SK-N-MC (cell line): Measurements from ENCODE around the gene FNTB.

Source experiments
- DNase-seq: peaks from one replicate; pipeline ENCODE4 v3.0.0-alpha.2; 2011; ENCODE audit warnings: low read depth, low spot score
- H3K27ac ChIP-seq: fragments of 200-600 bp; sonication (generic); 2 replicates; pipeline ENCODE4 v1.5.1; 2016; ENCODE audit warnings: mixed run types
- H3K36me3 ChIP-seq: fragments of 200-600 bp; sonication (generic); 2 replicates; pipeline ENCODE4 v1.6.1; 2017; ENCODE audit warnings: antibody characterized with exemption, low read length, mixed read lengths; ENCODE audit not compliant: insufficient read depth
- H3K4me3 ChIP-seq: fragments of 200-600 bp; sonication (generic); 2 replicates; pipeline ENCODE4 v1.5.1; 2016
- H3K9ac ChIP-seq: fragments of 200-600 bp; sonication (generic); 2 replicates; pipeline ENCODE4 v1.8.0; 2017; ENCODE audit warnings: mixed run types, mixed read lengths; ENCODE audit not compliant: insufficient read length
- H3K9me3 ChIP-seq: fragments of 200-600 bp; sonication (generic); 2 replicates; pipeline ENCODE4 v1.6.1; 2017; ENCODE audit warnings: low read depth, mild to moderate bottlenecking, antibody characterized with exemption, low read length, moderate library complexity, mixed read lengths
- EZH2 ChIP-seq: fragments of 200-600 bp; sonication (generic); IDR thresholded peaks from one replicate; pipeline ENCODE4 v1.6.1; 2017; ENCODE audit warnings: antibody characterized with exemption
- FOXP2 ChIP-seq: optimal IDR thresholded peaks from 2 replicates; pipeline ENCODE3; 2011; ENCODE audit warnings: mild to moderate bottlenecking, moderate library complexity; ENCODE audit not compliant: insufficient read depth; ENCODE audit errors: extremely low read length, control extremely low read depth
- POLR2AphosphoS5 ChIP-seq: IDR thresholded peaks from 2 replicates; pipeline ENCODE4 v1.6.1; 2012; ENCODE audit warnings: mild to moderate bottlenecking, low read depth, low read length, borderline replicate concordance

Gene FNTB

DNA sequence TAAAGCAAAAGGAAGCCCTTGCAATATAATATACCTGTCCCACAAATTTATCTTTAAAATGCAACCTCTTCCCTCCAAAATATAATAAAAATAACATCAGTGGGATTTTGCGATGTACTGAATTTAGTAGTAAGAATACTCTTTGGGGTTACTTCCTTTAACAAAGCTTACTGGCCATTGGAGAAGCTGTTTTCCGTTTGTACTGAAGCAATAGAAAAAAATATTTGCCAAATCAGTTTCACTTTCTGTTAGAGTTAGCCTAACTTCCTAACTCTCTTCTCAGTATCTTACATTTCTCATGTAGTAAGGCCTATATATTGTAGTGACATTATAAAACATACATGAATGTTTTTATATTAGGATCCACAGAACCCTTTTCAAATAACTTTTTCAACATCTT lies 111.9 kb downstream of the FNTB start:
- no peak for TF ChIP-seq POLR2AphosphoS5
- TF ChIP-seq FOXP2, result no peak
- no peak for TF ChIP-seq EZH2
- Histone ChIP-seq H3K4me3 (no peak overlapping the region), H3K27ac (no peak overlapping the region), H3K36me3 (peaks cover 42% of the 10 kb centered on the region), H3K9ac (no peak overlapping the region), H3K9me3 (no peaks in the 10 kb centered on the region)
- no peak for DNase-seq

DNA sequence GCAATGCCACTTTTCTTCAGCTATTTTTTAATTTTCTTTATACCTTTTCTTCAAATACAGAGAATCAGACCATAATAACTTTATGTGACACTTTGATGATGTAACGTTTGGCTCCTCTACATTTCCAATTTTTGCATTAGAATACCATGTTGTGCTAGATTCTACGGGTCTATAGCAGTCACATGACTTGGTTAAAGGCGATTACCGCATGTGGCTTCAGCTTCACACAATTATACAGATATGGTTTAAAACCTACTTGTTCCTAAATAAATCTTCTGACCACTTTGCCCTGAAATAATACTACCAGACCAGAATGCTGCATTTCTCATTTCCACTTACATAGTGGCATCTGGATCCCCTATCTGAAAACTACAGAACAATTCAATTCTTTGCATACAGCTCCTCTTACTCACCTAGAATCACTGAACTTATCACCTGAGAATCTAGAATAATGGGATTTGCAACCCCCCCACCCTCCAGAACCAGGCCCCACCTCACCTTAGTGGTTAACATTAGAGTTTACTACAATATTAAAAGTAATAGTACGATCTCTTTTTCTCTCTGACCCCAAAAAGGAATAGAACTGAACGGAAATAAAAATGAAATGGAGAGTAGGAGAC lies 114.3 kb downstream of the FNTB start:
- Histone ChIP-seq H3K36me3 (peaks cover 25% of the 10 kb centered on the region), H3K9me3 (no peaks in the 10 kb centered on the region), H3K4me3 (peak overlapping the region; percentile 83), H3K27ac (no peak overlapping the region), H3K9ac (peak overlapping the region; percentile 88)
- no peak for DNase-seq
- TF ChIP-seq EZH2 (no peak), FOXP2 (no peak), POLR2AphosphoS5 (no peak)

DNA sequence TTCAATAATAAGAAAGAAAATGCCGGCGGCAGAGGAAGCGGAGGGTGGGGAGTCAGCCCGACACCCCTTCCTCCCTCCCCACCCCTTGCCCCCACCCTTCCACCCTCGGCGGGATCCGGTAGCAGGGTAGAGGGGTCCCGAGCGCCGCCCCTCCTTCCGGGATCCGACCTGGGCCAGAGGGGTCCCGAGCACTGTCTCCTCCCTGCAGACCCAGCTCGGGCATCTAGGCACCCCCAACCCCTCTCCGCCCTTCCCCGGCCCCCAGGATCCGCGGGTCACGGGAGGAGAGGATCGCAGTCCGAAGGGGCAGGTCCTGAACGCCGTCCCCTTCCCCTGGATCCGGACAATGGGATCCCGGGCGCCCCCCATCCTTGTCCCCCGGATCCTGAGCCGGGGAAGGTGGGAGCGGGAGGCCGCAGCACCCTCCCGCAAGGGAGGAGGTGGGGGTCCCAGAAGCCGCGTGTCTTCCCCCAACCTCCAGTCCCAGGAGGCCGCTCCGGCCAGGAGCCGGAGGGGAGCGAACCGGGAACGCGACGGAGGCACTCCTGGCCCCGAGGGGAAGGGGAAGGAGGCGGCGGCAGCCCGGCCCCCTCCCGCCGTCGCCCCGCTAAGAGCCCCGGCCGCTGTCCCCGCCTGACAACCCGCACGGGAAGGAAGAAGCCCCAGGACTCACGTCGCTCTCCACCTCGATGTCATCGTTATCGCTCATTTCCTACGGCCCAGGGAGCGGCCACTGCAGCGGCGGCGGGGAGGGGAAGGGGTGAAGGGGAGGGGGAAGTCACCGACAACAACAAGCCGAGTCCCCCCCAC lies 115.1 kb downstream of the FNTB start:
- TF ChIP-seq EZH2 (no peak), POLR2AphosphoS5 (no peak), FOXP2 (no peak)
- Histone ChIP-seq H3K4me3 (peak overlapping the region; percentile 83), H3K36me3 (peaks cover 25% of the 10 kb centered on the region), H3K9ac (peak overlapping the region; percentile 88), H3K27ac (no peak overlapping the region), H3K9me3 (no peaks in the 10 kb centered on the region)
- no peak for DNase-seq

GRCh38 chr14:65102441-65103149 lies 115.9 kb downstream of the FNTB start, which contains the start of gene MAX:
Gene MAX (minus strand): TSS chr14:65102517. CDS start chr14:65102339, 178 bp downstream.
- TF ChIP-seq EZH2, result no peak
- TF ChIP-seq POLR2AphosphoS5, result peak; percentile 81
- no peak within 1 kb of the TSS for H3K27ac ChIP-seq
- peaks cover 18% of the 10 kb centered on the region for H3K36me3 ChIP-seq
- H3K9ac ChIP-seq, result peak within 1 kb of the TSS; percentile 88
- peak within 1 kb of the TSS; percentile 89 for H3K4me3 ChIP-seq
- no peaks in the 10 kb centered on the region for H3K9me3 ChIP-seq
- DNase-seq, result peak; percentile 86

DNA sequence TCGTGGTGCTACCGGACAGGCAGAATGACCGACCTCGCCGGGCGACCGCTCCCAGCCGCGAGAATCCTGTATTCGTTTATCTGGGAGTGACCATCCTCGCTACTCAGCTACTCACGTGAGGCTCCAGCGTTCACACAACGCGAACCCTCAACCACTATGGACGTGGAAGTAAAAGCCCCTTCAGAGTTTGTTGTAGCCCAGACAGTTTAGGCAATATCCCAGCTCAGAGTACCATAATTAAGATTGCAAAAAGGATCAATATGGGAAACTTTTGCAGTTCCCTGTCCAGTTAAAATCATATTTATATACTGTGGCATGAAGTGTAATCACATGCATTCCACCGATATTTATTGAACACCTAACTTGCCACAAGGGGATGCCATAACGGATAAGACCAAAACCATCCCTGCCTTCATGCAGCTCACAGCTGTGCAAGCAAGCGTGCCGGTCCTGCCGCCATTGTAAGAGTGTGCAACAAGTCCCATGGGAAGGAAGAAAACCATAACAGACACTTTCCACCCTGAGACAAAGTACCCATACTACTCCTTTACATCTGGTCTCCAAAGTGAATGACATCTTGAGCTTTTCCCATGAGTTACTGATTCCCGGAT lies 116.6 kb downstream of the FNTB start:
- TF ChIP-seq POLR2AphosphoS5 (no peak), EZH2 (no peak)
- H3K9ac ChIP-seq, result peak overlapping the region; percentile 62

GRCh38 chr14:65104791-65105190 lies 118.1 kb downstream of the FNTB start:
- TF ChIP-seq FOXP2 (no peak), EZH2 (no peak), POLR2AphosphoS5 (no peak)
- no peak overlapping the region for H3K27ac ChIP-seq

More for the DNA sequence above, 116.6 kb downstream of the FNTB start:
- Histone ChIP-seq H3K4me3 (peak overlapping the region; percentile 89), H3K36me3 (peaks cover 11% of the 10 kb centered on the region), H3K27ac (no peak overlapping the region), H3K9me3 (no peaks in the 10 kb centered on the region)
- peak; percentile 12 for DNase-seq

GRCh38 chr14:65106316-65106715 lies 119.6 kb downstream of the FNTB start:
- no peak overlapping the region for H3K4me3 ChIP-seq
- no peaks in the 10 kb centered on the region for H3K9me3 ChIP-seq
- no peak overlapping the region for H3K9ac ChIP-seq
- no peak overlapping the region for H3K27ac ChIP-seq
- H3K36me3 ChIP-seq, result no peaks in the 10 kb centered on the region
- TF ChIP-seq FOXP2, result no peak
- no peak for TF ChIP-seq EZH2
- TF ChIP-seq POLR2AphosphoS5, result no peak
- DNase-seq, result no peak

More at GRCh38 chr14:65104791-65105190, 118.1 kb downstream of the FNTB start:
- Histone ChIP-seq H3K4me3 (no peak overlapping the region), H3K9me3 (no peaks in the 10 kb centered on the region), H3K36me3 (peaks cover 6% of the 10 kb centered on the region; the same call in 1 of the 2 replicates), H3K9ac (no peak overlapping the region)
- DNase-seq, result no peak

DNA sequence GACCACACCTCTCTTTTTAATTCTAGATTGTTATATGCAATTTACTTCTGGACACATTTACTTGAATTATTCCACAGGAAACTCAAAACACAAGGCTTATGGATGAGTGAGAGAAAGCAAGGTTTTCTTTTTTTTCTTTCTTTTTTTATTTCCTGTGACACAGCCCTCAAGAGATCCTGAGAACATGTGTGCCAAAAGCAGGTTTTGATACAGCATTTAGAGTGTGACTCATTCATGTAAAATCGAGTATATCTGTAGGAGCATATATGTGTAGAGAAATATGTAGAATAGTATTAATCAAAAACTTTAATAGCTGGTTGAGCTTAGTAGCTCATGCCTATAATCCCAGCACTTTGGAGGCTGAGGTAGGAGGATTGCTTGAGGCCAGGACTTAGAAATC lies 120.0 kb downstream of the FNTB start:
- no peak for DNase-seq
- H3K36me3 ChIP-seq, result no peaks in the 10 kb centered on the region
- TF ChIP-seq FOXP2 (no peak), POLR2AphosphoS5 (no peak), EZH2 (no peak)
- H3K4me3 ChIP-seq, result no peak overlapping the region
- no peak overlapping the region for H3K27ac ChIP-seq
- H3K9me3 ChIP-seq, result no peaks in the 10 kb centered on the region
- no peak overlapping the region for H3K9ac ChIP-seq
